ENCODE measurements around the gene HBQ1. TPM values are rescaled to one million over a fixed set of nuclear protein-coding genes. Genes with fewer than 3 reads are reported as not detected.
"Not testable (repeated sequence)": the region's sequence is repeated elsewhere in the genome, so short reads cannot be mapped to it uniquely, and the experiment has no call there.

HBQ1 gene
- total RNA-seq, 1 experiment from 2014 or later, result not detected

DNA sequence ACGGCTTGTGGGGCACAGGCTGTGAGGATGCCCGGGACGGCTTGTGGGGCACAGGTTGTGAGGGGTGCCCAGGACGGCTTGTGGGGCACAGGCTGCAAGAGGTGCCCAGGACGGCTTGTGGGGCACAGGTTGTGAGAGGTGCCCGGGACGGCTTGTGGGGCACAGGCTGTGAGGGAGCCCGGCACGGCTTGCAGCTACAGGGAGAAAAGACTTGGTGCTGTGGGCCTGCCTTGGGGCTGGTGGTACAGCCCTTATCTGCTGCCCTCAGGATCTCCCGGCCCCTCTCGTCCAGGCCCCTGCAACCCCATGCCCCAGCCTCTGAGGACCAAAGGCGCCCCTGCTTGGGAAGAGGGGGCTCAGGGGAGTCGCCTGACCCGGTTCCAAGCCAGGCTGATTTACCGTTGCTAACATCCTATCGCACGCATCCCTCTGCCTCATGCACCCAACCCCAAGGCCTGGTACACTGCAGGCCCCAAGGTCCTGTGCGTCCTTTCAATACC lies 19.5 kb upstream of the HBQ1 start:
- DNase-seq (ENCODE audit: low spot score), result no peak

DNA sequence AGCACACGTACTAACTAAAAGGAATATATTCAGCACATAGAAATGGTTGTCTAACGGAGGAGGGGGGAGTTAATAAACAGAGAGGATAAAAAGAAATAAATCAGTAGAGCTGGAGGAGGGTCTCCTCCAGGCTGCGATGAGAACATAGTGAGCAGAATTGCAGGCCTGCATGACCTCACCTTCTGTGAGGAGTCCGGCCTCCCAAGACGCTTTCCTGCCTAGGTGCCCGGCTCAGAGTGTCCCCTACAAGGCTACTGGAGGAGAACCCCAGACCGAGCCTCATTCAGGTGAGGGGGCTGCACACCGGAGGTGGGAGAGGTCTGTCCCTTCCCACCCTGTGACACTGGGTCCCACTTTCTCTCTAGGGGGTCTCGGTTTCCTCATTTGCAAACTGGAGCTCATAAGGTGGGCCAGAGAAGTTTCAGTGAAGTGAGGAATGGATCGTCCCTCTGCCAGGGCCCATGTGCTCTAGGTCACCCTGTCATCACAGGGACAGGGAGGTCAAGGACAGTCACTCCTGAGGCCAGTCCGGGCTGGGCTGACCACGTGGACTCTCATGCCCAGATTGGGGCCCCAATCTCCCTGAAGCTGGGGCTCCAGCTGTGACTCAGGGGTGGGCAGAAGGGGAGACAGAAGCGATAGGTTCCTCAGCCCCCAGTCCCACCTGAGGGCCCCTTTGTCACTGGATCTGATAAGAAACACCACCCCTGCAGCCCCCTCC lies 17.8 kb upstream of the HBQ1 start:
- DNase-seq (ENCODE audit: low spot score), result no peak

DNA sequence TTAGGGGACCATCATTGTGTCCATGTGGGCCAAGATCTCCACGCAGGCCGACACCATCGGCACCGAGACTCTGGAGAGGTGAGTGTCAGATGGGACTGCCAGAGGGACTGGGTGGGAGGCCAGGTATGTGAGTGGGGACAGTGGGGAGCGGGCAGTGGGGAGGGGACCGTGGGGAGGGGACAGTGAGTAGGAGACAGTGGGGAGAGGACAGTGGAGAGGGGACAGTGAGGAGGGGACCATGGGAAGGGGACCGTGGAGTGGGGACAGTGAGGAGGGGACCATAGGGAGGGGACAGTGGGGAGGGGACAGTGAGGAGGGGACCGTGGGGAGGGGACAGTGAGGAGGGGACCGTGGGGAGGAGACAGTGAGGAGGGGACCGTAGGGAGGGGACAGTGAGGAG lies 17.1 kb upstream of the HBQ1 start:
- not testable (repeated sequence) for DNase-seq (ENCODE audit: low spot score)

GRCh38 chr16:163696-164095 lies 16.6 kb upstream of the HBQ1 start:
- not testable (repeated sequence) for DNase-seq (ENCODE audit: low spot score)

- DNase-seq (ENCODE audit: low spot score), result not testable (repeated sequence)
These were observed 16.0 kb upstream of the HBQ1 start for GRCh38 chr16:164134-164823.

- no peak for DNase-seq (ENCODE audit: low spot score)
These were observed 15.3 kb upstream of the HBQ1 start for GRCh38 chr16:164827-165538.

DNA sequence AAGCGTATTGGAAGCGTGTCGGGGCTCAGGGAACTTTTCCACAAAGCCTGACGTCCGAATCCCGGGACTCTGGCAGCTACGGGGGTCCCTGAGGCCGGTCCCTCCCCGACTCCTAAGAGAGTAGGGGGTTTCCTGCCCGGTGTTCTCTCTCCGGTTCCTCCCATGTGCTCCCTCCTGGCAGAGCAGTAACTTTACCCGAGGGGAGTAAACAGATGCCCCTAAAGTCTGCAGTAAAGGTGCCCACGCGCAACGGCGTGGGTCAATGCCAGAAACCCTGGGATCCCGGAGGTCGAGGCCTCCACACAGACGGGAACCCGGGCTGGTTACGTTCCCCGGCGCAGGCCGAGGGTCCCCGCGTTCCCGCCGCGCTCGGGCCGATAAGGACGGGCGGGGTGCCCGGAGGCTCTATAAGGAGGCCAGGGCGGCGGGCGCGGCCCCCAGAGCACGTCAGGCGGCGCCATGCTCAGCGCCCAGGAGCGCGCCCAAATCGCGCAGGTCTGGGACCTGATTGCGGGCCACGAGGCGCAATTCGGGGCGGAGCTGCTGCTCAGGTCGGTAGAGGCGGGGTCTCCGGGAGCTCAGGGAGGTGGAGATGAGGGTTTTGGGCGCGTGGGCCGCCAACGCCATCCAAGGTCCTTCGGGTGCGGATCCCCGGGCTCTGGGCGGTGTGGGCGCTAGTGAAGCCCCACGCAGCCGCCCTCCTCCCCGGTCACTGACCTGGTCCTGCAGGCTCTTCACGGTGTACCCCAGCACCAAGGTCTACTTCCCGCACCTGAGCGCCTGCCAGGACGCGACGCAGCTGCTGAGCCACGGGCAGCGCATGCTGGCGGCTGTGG lies 14.5 kb upstream of the HBQ1 start, which contains the start of gene HBM:
Gene HBM (plus strand): TSS at position 440 of the 836 bp plus-strand sequence. CDS start 20 bp downstream, at position 460.
- DNase-seq (ENCODE audit: low spot score), result no peak

GRCh38 chr16:166375-167121 lies 13.7 kb upstream of the HBQ1 start:
- DNase-seq (ENCODE audit: low spot score), result no peak

GRCh38 chr16:167122-167690 lies 13.1 kb upstream of the HBQ1 start:
- no peak for DNase-seq (ENCODE audit: low spot score)

DNA sequence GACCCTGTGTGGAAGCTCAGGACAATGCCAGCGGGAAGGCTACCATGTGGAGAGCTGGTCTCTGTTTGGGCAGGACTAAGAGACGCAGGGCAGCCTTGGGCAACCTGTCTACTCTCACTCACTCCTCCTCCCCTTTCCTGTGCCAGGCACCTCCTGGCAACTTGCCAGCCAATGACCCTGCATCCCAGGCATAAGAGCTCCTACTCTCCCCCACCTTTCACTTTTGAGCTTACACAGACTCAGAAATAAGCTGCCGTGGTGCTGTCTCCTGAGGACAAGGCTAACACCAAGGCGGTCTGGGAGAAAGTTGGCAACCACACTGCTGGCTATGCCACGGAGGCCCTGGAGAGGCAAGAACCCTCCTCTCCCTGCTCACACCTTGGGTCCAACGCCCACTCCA lies 11.8 kb upstream of the HBQ1 start:
- DNase-seq (ENCODE audit: low spot score), result no peak

- no peak for DNase-seq (ENCODE audit: low spot score)
These were observed 11.2 kb upstream of the HBQ1 start for GRCh38 chr16:169014-169413.

GRCh38 chr16:170088-170507 lies 10.2 kb upstream of the HBQ1 start:
- DNase-seq (ENCODE audit: low spot score), result not testable (repeated sequence)

DNA sequence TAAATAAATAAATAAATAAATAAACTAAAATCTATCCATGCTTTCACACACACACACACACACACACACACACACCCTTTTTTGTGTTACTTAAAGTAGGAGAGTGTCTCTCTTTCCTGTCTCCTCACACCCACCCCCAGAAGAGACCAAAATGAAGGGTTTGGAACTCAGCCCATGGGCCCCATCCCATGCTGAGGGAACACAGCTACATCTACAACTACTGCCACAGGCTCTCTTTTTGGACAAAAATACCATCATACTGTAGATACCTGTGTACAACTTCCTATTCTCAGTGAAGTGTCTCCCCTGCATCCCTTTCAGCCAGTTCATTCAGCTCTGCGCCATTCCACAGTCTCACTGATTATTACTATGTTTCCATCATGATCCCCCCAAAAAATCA lies 9.5 kb upstream of the HBQ1 start:
- no peak for DNase-seq (ENCODE audit: low spot score)

- not testable (repeated sequence) for DNase-seq (ENCODE audit: low spot score)
These were observed 7.8 kb upstream of the HBQ1 start, which contains the start of gene HBA2 for GRCh38 chr16:172374-172941. Gene HBA2 (plus strand): TSS chr16:172876. CDS start chr16:172913, 37 bp downstream.

GRCh38 chr16:173211-173854 lies 6.9 kb upstream of the HBQ1 start:
- DNase-seq (ENCODE audit: low spot score), result not testable (repeated sequence)

DNA sequence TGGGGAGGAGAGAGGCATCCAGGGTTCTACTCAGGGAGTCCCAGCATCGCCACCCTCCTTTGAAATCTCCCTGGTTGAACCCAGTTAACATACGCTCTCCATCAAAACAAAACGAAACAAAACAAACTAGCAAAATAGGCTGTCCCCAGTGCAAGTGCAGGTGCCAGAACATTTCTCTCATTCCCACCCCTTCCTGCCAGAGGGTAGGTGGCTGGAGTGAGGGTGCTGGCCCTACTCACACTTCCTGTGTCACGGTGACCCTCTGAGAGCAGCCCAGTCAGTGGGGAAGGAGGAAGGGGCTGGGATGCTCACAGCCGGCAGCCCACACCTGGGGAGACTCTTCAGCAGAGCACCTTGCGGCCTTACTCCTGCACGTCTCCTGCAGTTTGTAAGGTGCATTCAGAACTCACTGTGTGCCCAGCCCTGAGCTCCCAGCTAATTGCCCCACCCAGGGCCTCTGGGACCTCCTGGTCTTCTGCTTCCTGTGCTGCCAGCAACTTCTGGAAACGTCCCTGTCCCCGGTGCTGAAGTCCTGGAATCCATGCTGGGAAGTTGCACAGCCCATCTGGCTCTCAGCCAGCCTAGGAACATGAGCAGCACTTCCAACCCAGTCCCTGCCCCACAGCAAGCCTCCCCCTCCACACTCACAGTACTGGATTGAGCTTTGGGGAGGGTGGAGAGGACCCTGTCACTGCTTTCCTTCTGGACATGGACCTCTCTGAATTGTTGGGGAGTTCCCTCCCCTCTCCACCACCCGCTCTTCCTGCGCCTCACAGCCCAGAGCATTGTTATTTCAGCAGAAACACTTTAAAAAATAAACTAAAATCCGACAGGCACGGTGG lies 6.1 kb upstream of the HBQ1 start:
- DNase-seq (ENCODE audit: low spot score), result not testable (repeated sequence)

GRCh38 chr16:175011-175949 lies 5.0 kb upstream of the HBQ1 start:
- DNase-seq (ENCODE audit: low spot score), result no peak

Data from H4 (cell line).